K562 (cell line): ENCODE measurements around the gene E2F3. TPM values are rescaled to one million over a fixed set of nuclear protein-coding genes. Genes with fewer than 3 reads are reported as not detected.

Experiments used
- ATAC-seq: fragments of 200-7000 bp; cut with Tn5 transposase; 3 replicates; pipeline ENCODE4 v1.9.1; 2020; ENCODE audit warnings: moderate library complexity
- BruUV-seq: library from RNA; stranded (reverse); fragments of 400-500 nt; replicated peaks from 2 replicates; lab custom pipeline; 2021; lab: Mats Ljungman, UMichigan
- CTCF ChIA-PET: fragments of 300-600 bp; formaldehyde crosslinking; extraction: SDS; loops from one replicate; lab custom pipeline; 2021; ENCODE audit warnings: low intra/inter-chr PET ratio; lab: Yijun Ruan, JAX
- POLR2A ChIA-PET: fragments of 300-600, 350-650 bp; sonication (Branson Sonifier 250); formaldehyde crosslinking; extraction: SDS; loops from one replicate; lab custom pipeline; 2021; ENCODE audit warnings: antibody characterized with exemption, inconsistent platforms; lab: Yijun Ruan, JAX
- DNase-seq, 4 experiments: peaks; one replicate each; pipeline versions ENCODE4 v3.0.0 to v3.0.0-alpha.2; 2011 to 2018; ENCODE audit warnings: low spot score in 3 of 4, mixed read lengths in 3 of 4; ENCODE audit errors: extremely low read depth in 1 of 4
- FAIRE-seq: peaks from 2 replicates; lab custom pipeline; 2011; peaks lifted over from hg19 to GRCh38; lab: Jason Lieb, UNC
- H2AFZ ChIP-seq: 2 replicates; pipeline ENCODE4 v1.6.0; 2011; ENCODE audit warnings: low read depth, low read length, control low read depth, inconsistent platforms
- H3K27ac ChIP-seq: fragments of 200-600 bp; 3 replicates; pipeline ENCODE4 v1.8.0; 2011; ENCODE audit warnings: low read depth, mild to moderate bottlenecking, control low read depth, inconsistent platforms, low read length, moderate library complexity, mixed read lengths; ENCODE audit errors: extremely low read depth
- H3K27me3 ChIP-seq, 2 experiments: fragments of 300-600 bp in 1 of 2; 2 replicates in 1 of 2; 3 replicates in 1 of 2; pipeline versions ENCODE4 v1.6.0 to v1.8.0; 2011; ENCODE audit warnings: inconsistent platforms in 2 of 2, low read length in 2 of 2, mild to moderate bottlenecking in 1 of 2, mixed read lengths in 1 of 2, moderate library complexity in 1 of 2; ENCODE audit not compliant: control insufficient read depth in 2 of 2, insufficient read depth in 2 of 2
- H3K36me3 ChIP-seq: fragments of 300-600 bp; 3 replicates; pipeline ENCODE4 v1.8.0; 2011; ENCODE audit warnings: mild to moderate bottlenecking, low read length, inconsistent platforms; ENCODE audit not compliant: control insufficient read depth, insufficient read depth
- H3K4me1 ChIP-seq, 2 experiments: fragments of 200-600 bp in 1 of 2; replicated peaks in 1 of 2; 2 replicates in 1 of 2; 3 replicates in 1 of 2; pipeline versions ENCODE4 v1.5.1 to v1.8.0; 2011; ENCODE audit warnings: inconsistent platforms in 2 of 2, low read length in 2 of 2, mild to moderate bottlenecking in 1 of 2, mixed read lengths in 1 of 2, moderate library complexity in 1 of 2; ENCODE audit not compliant: control insufficient read depth in 2 of 2, insufficient read depth in 2 of 2
- H3K4me2 ChIP-seq: 2 replicates; pipeline ENCODE4 v1.6.1; 2011; ENCODE audit warnings: low read length, control low read depth, inconsistent platforms, mixed read lengths; ENCODE audit not compliant: insufficient read depth
- H3K4me3 ChIP-seq: fragments of 200-600 bp; sonication (generic), shearing (Covaris generic); 2 replicates; pipeline ENCODE4 v1.5.1; 2016; ENCODE audit warnings: control low read depth, inconsistent platforms
- H3K79me2 ChIP-seq: fragments of 200-600 bp; 3 replicates; pipeline ENCODE4 v1.8.0; 2011; ENCODE audit warnings: low read length, inconsistent platforms; ENCODE audit not compliant: control insufficient read depth, insufficient read depth
- H3K9ac ChIP-seq, 2 experiments: 2 replicates each; pipeline versions ENCODE4 v1.6.0 to v1.6.1; 2011; ENCODE audit warnings: low read depth in 2 of 2, low read length in 2 of 2, control low read depth in 1 of 2, inconsistent platforms in 1 of 2, mild to moderate bottlenecking in 1 of 2, mixed read lengths in 1 of 2; ENCODE audit not compliant: insufficient read depth in 1 of 2
- H3K9me1 ChIP-seq: one replicate; pipeline ENCODE4 v1.6.0; 2011; ENCODE audit warnings: inconsistent platforms, mild to moderate bottlenecking, low read length, moderate library complexity; ENCODE audit not compliant: control insufficient read depth, insufficient read depth
- H3K9me3 ChIP-seq: replicated peaks from 2 replicates; pipeline ENCODE4 v1.5.1; 2011; ENCODE audit warnings: low read depth, low read length, inconsistent platforms; ENCODE audit not compliant: control insufficient read depth, insufficient read depth
- H4K20me1 ChIP-seq: replicated peaks from 2 replicates; pipeline ENCODE4 v1.6.1; 2011; ENCODE audit warnings: low read length, inconsistent platforms, mixed read lengths; ENCODE audit not compliant: control insufficient read depth, insufficient read depth
- BCL6 ChIP-seq: fragments of 250-450 bp; sonication (Bioruptor Pico); IDR thresholded peaks from 2 replicates; pipeline ENCODE4 v1.4.0; 2020
- CTCF ChIP-seq, 3 experiments: IDR thresholded peaks in 2 of 3; conservative IDR thresholded peaks in 1 of 3; 2 replicates each; pipeline ENCODE4 v1.5.1; 2011 to 2012; ENCODE audit warnings: low read length in 3 of 3, mild to moderate bottlenecking in 3 of 3, control low read depth in 2 of 3, improper control_type of control experiment in 1 of 3, inconsistent platforms in 1 of 3, low read depth in 1 of 3, mixed read lengths in 1 of 3, moderate library complexity in 1 of 3; ENCODE audit not compliant: insufficient read depth in 2 of 3
- MTA2 ChIP-seq: fragments of 450-650 bp; IDR thresholded peaks from 2 replicates; pipeline ENCODE4 v1.6.1; 2016; ENCODE audit warnings: low read depth
- PKNOX1 ChIP-seq: fragments of 450-650 bp; IDR thresholded peaks from 2 replicates; pipeline ENCODE4 v1.6.1; 2016
- WGBS: fragments of 100-300 bp; shearing (Covaris generic); methylation state at CpG from one replicate; pipeline ENCODE4 v1.1.6; 2016; ENCODE audit warnings: low coverage, mixed read lengths; ENCODE audit not compliant: insufficient coverage; ENCODE audit errors: missing lambda C conversion rate; 5-methylcytosine and 5-hydroxymethylcytosine counted together
- in situ Hi-C: fragments of 300-500 bp; cut with MboI; formaldehyde crosslinking; loops from 4 replicates; pipeline ENCODE4 v1.15.0; 2018; ENCODE audit warnings: inconsistent platforms, mixed read lengths
- intact Hi-C: fragments of 100-400 bp; cut with micrococcal nuclease; formaldehyde crosslinking; loops from 2 replicates; pipeline ENCODE4 v1.14.2; 2022
- polyA plus RNA-seq, 8 experiments: library from polyadenylated mRNA; depleted of rRNA in 4 of 8; stranded (reverse) in 5 of 8; unstranded in 3 of 8; fragments of >200 nt; fragmentation: Nextera tagmentation in 2 of 8; fragmentation: Illumina TruSeq in 1 of 8; extraction: Ambion mirVana in 2 of 8; extraction: Trizol in 1 of 8; gene quantifications; 2 replicates each; pipeline versions ENCODE4 v1.2.1 to v1.2.3, GENCODE V29; 2011 to 2014; ENCODE audit warnings: inconsistent platforms in 1 of 8, missing spikeins in 1 of 8
- total RNA-seq, 7 experiments: library from RNA; depleted of rRNA in 6 of 7; stranded (reverse); fragments of >200 nt in 6 of 7; fragmentation: Illumina TruSeq in 2 of 7; extraction: Trizol in 2 of 7; gene quantifications; 2 replicates each; pipeline versions ENCODE4 v1.2.1 to v1.2.3, GENCODE V29; 2011 to 2021; ENCODE audit warnings: low replicate concordance in 1 of 7

Gene E2F3
- total and polyA plus RNA-seq, 9 of the 15 experiments (the other 6 are each of a cell fraction or from before 2014, with no cell fraction given), result 11.1 to 44.7 (median 27.2) TPM

- Histone ChIP-seq H3K79me2 (peaks cover 34% of the 10 kb centered on the region), H3K27me3 (no peaks in the 10 kb centered on the region), H3K4me3 (no peak overlapping the region), H3K27ac (no peak overlapping the region), H3K4me2 (no peak overlapping the region), H3K9ac (no peak overlapping the region), H3K36me3 (peaks cover 97% of the 10 kb centered on the region), H3K9me1 (no peaks in the 10 kb centered on the region), H4K20me1 (0 out of 2 replicates have a peak, but pooled peaks cover 8% of the 10 kb centered on the region), H2AFZ (no peak overlapping the region), H3K9me3 (no peaks in the 10 kb centered on the region), H3K4me1 (no peaks in the 10 kb centered on the region)
- DNase-seq (peak in 1 of 4 experiments; percentile 21), ATAC-seq (no peak), FAIRE-seq (no peak)
- 93% methylated on average over 5 of the region's 5 CpGs for WGBS
- in situ Hi-C loops (no loop called here), intact Hi-C loops (no loop called here)
- no peak for TF ChIP-seq BCL6
- 0 out of 2 replicates have a peak, but pooled peaks have one; percentile 21 for TF ChIP-seq PKNOX1
- TF ChIP-seq CTCF (IDR thresholded peaks at IDR 0.05 in 2 of 3, conservative IDR thresholded peaks at IDR 0.05 in 1 of 3; ENCODE audit: insufficient read depth in 2 of 3, low read depth in 1 of 3, low read length in 3 of 3), result 0 out of 6 replicates have a peak, but pooled peaks of 1 of the 3 experiments have one; percentile 1
- TF ChIP-seq MTA2, result no peak
- no TSS peak for BruUV-seq
- ChIA-PET POLR2A (interaction anchor here (1.0 to 1.5 kb wide), 2 partner anchors 9 to 29 kb away, joined by 3 to 4 read pairs; no protein-coding TSS in a partner anchor), CTCF (no interaction called here)
Observed at GRCh38 chr6:20483887-20484497, 82.3 kb downstream of the E2F3 start.
